ENCODE measurements around the gene ARF1. TPM values are rescaled to one million over a fixed set of nuclear protein-coding genes. Genes with fewer than 3 reads are reported as not detected.

Gene ARF1
- total RNA-seq, 1 donor from 2014 or later = 295 TPM

- H3K27ac ChIP-seq = peak within 1 kb of the TSS; percentile 96
- peak within 1 kb of the TSS; percentile 78 to 89 for H3K4me3 ChIP-seq
- no peaks in the 10 kb centered on the region for H3K27me3 ChIP-seq
- no peaks in the 10 kb centered on the region for H3K9me3 ChIP-seq
- H3K4me1 ChIP-seq = peaks cover 46% of the 10 kb centered on the region
- intact Hi-C loops (cut with DNase I) = loop anchor here (2.0 to 10.0 kb wide), 3 partner anchors 25 to 345 kb away; partner anchors contain the start of genes IBA57, RNF187 and TRIM11
- TF ChIP-seq POLR2A (IDR thresholded peaks at IDR 0.05) = peak; percentile 69 to 93
- peak; percentile 26 to 32 (median 27) for TF ChIP-seq CTCF (IDR thresholded peaks at IDR 0.05)
- peak; percentile 88 to 91 for TF ChIP-seq POLR2AphosphoS5 (IDR thresholded peaks at IDR 0.05; ENCODE audit: insufficient read depth in 1 of 2, low read depth in 1 of 2)
- DNase-seq (ENCODE audit: extremely low spot score in 2 of 2) = peak; percentile 100
- no peaks in the 10 kb centered on the region for H3K36me3 ChIP-seq
Observed at GRCh38 chr1:228139931-228140723, 57.6 kb downstream of the ARF1 start, which contains the start of gene GUK1. Gene GUK1 (plus strand): TSS chr1:228140279. CDS start chr1:228140303, 24 bp downstream.

GRCh38 chr1:228140724-228141225, 58.3 kb downstream of the ARF1 start:
- H3K4me1 ChIP-seq = peaks cover 53% of the 10 kb centered on the region
- peak; percentile 90 to 96 for DNase-seq (ENCODE audit: extremely low spot score in 2 of 2)
- H3K27me3 ChIP-seq = no peaks in the 10 kb centered on the region
- TF ChIP-seq POLR2A (IDR thresholded peaks at IDR 0.05) (no peak), POLR2AphosphoS5 (IDR thresholded peaks at IDR 0.05; ENCODE audit: insufficient read depth in 1 of 2, low read depth in 1 of 2) (no peak), CTCF (IDR thresholded peaks at IDR 0.05) (no peak)
- H3K36me3 ChIP-seq = peaks cover 0 to 3% of the 10 kb centered on the region in 2 donors
- H3K4me3 ChIP-seq = peak overlapping the region; percentile 78 to 89
- H3K9me3 ChIP-seq = no peaks in the 10 kb centered on the region
- intact Hi-C loops (cut with DNase I) = loop anchor here (2.0 to 5.0 kb wide), 2 partner anchors 24 to 267 kb away; partner anchors contain the start of genes IBA57 and TRIM11
- peak overlapping the region; percentile 96 for H3K27ac ChIP-seq

- Histone ChIP-seq H3K4me3 (peak overlapping the region; percentile 78 to 89), H3K4me1 (peaks cover 54% of the 10 kb centered on the region), H3K36me3 (peaks cover 0 to 9% of the 10 kb centered on the region in 2 donors), H3K27me3 (no peaks in the 10 kb centered on the region), H3K9me3 (no peaks in the 10 kb centered on the region), H3K27ac (peak overlapping the region; percentile 96)
- DNase-seq (ENCODE audit: extremely low spot score in 2 of 2) = peak in 1 of 2 donors; percentile 89
- no peak for TF ChIP-seq POLR2A (IDR thresholded peaks at IDR 0.05)
- no peak for TF ChIP-seq CTCF (IDR thresholded peaks at IDR 0.05)
- peak in 1 of 2 donors; percentile 3 for TF ChIP-seq POLR2AphosphoS5 (IDR thresholded peaks at IDR 0.05; ENCODE audit: insufficient read depth in 1 of 2, low read depth in 1 of 2)
- intact Hi-C loops (cut with DNase I) = loop anchor here (2.0 to 5.0 kb wide), 2 partner anchors 23 to 266 kb away; partner anchors contain the start of genes IBA57 and TRIM11
Observed at GRCh38 chr1:228141226-228142044, 58.9 kb downstream of the ARF1 start.

- peak in 1 of 2 donors; percentile 89 for DNase-seq (ENCODE audit: extremely low spot score in 2 of 2)
- no peaks in the 10 kb centered on the region for H3K27me3 ChIP-seq
- peak overlapping the region; percentile 96 for H3K27ac ChIP-seq
- intact Hi-C loops (cut with DNase I) = loop anchor here (5.0 kb wide), 1 partner anchor 265 kb away; the partner anchor contains the start of gene TRIM11
- H3K4me1 ChIP-seq = peaks cover 60% of the 10 kb centered on the region
- H3K9me3 ChIP-seq = no peaks in the 10 kb centered on the region
- peak in 1 of 2 donors; percentile 6 for TF ChIP-seq POLR2AphosphoS5 (IDR thresholded peaks at IDR 0.05; ENCODE audit: insufficient read depth in 1 of 2, low read depth in 1 of 2)
- TF ChIP-seq CTCF (IDR thresholded peaks at IDR 0.05) = no peak
- H3K4me3 ChIP-seq = peak overlapping the region; percentile 78 to 89
- H3K36me3 ChIP-seq = peaks cover 0 to 16% of the 10 kb centered on the region in 2 donors
Observed at GRCh38 chr1:228142155-228142691, 59.7 kb downstream of the ARF1 start.
